RWPE1 (cell line): ENCODE results near the gene THBD.
"Not testable (repeated sequence)": the region's sequence is repeated elsewhere in the genome, so short reads cannot be mapped to it uniquely, and the experiment has no call there.

Source experiments
- CTCF ChIA-PET: fragments of 350-600 bp; sonication (Branson Sonifier 250); formaldehyde crosslinking; extraction: SDS; loops from one replicate; lab custom pipeline; 2021; lab: Yijun Ruan, JAX
- POLR2A ChIA-PET: fragments of 400-600 bp; formaldehyde crosslinking; extraction: SDS; loops from one replicate; lab custom pipeline; 2020; ENCODE audit warnings: antibody characterized with exemption; ENCODE audit not compliant: low non-redundant PET; lab: Yijun Ruan, JAX
- DNase-seq: peaks from one replicate; pipeline ENCODE4 v3.0.0; 2012; ENCODE audit warnings: low spot score
- H3K27ac ChIP-seq: fragments of 450-650 bp; 2 replicates; pipeline ENCODE4 v1.5.1; 2017
- TF ChIP-seq, protein P1 (sequence below): fragments of 450-650 bp; conservative IDR thresholded peaks from 2 replicates; pipeline ENCODE4 v1.5.1; 2017; ENCODE audit warnings: low read depth, mild to moderate bottlenecking

Gene THBD

DNA sequence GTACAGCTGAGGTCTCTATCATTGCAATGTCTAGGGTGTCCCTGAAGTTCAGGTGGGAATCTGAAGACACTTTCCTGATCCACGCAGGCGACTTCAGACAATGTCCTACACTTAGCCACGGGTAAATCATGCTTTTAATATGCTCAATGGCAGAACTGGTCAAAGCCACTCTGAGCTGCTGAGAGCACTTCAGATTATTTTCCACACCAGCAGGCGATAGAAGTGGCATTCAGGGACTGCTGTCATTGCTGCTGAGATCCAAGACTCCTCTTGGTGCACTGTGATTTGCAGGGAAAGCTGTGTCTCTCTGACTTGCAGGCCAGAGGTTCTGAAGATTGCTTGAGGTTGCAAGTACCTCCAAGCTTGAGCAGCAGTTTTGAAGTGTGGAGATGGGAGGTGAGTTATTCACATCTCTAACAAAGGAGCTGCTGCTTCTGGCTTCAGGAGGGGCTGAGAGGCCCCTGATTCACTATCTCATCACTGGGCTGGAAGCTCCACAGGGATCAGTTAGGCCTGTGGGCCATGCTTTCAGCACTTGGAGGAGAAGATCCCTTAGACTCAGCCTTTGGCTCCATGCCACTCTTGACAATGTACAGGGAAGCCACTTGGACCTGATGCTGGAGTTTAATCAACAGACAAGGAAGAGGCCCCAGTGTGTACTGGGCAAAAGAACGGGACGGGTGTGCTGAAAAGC is 17.3 kb downstream of the THBD start:
- no peak for DNase-seq
- TF ChIP-seq, protein P1, sequence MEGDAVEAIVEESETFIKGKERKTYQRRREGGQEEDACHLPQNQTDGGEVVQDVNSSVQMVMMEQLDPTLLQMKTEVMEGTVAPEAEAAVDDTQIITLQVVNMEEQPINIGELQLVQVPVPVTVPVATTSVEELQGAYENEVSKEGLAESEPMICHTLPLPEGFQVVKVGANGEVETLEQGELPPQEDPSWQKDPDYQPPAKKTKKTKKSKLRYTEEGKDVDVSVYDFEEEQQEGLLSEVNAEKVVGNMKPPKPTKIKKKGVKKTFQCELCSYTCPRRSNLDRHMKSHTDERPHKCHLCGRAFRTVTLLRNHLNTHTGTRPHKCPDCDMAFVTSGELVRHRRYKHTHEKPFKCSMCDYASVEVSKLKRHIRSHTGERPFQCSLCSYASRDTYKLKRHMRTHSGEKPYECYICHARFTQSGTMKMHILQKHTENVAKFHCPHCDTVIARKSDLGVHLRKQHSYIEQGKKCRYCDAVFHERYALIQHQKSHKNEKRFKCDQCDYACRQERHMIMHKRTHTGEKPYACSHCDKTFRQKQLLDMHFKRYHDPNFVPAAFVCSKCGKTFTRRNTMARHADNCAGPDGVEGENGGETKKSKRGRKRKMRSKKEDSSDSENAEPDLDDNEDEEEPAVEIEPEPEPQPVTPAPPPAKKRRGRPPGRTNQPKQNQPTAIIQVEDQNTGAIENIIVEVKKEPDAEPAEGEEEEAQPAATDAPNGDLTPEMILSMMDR = no peak
- ChIA-PET POLR2A (no interaction called here), CTCF (no interaction called here)
- H3K27ac ChIP-seq = no peak overlapping the region

DNA sequence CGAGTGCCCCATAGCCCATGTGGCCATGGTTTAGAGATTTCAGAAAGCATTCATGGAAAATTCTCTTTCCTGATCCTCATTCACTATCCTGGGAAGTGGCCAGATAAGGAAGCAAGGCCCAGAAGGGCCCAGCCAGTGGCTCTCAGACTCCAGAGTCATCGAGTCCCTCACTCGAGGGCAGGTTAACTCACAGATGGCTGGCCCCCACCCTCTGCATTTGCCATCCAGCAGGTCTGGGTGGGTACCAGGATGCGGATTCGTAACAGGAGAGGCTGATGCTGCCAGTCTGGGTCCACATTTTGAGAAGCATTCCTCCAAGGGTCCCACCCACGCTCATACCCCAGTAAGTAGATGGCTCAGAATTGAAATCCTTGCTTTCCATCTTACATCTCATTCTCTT is 18.1 kb downstream of the THBD start:
- POLR2A ChIA-PET = no interaction called here

DNA sequence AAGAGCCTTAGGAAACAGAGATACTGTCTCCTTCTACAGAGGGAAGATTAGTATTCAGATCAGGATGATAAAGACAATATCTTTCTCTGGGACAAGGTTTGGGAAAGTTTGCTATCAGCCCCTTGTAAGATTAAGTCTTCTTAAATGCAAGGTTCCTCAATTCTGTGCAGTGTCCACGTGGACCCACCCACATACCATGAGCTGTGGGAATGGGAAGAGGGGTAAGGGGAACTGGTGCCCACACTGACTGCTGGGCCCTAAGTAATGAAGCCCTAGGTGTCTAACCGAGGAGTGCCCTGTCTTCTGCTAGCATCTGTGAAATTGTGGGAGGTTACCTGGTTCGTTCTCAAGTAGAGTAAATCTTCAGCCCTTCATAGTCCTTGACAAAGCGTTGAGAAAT is 20.1 kb downstream of the THBD start:
- ChIA-PET CTCF (no interaction called here), POLR2A (no interaction called here)
- TF ChIP-seq, protein P1 = no peak
- DNase-seq = no peak
- H3K27ac ChIP-seq = no peak overlapping the region

More for the DNA sequence above, 18.1 kb downstream of the THBD start:
- no peak for DNase-seq
- H3K27ac ChIP-seq = no peak overlapping the region
- CTCF ChIA-PET = no interaction called here
- TF ChIP-seq, protein P1 = no peak

DNA sequence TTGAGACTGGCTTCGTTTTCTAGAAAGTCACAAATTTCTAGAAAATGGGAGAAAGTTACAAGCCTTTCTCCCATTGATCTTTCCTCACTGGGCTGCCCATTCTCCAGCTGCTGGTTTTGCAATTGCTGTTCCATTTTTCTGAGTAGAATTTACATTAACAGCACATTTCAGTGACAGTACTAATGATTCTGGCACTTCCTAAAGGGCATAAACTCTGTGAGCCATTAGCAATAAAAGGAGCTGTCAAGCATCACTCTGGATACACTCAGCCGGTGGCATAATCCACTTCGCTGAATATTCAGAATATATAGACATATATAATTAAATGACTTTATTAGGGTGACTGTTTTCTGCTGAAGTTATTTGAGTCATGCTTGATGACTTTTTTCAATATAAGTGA is 21.1 kb downstream of the THBD start:
- no peak for DNase-seq
- ChIA-PET POLR2A (no interaction called here), CTCF (interaction anchor here (0.7 kb wide), 1 partner anchor 53 kb away, joined by 3 read pairs; no protein-coding TSS in a partner anchor)
- TF ChIP-seq, protein P1 = no peak
- no peak overlapping the region for H3K27ac ChIP-seq

DNA sequence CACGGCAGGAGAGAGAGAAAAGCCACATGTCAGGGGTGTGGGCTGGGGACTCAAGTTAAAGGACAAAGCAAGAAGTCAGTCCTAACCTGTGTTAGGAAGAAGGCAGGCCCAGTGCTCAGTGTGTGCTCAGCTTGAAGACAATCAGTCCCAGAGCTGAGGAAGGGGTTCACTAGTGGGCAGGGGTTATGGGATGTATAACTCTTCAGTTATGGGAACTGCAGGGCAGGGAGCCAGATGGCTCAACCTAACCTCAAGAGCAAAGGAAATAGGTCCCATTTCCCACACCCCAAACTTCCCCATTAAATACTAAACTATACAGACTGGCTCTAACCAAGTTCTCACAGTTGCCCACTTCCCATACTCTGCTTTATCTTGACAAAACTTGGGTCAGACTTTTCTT is 21.8 kb downstream of the THBD start:
- no peak overlapping the region for H3K27ac ChIP-seq
- TF ChIP-seq, protein P1 = no peak
- POLR2A ChIA-PET = no interaction called here
- CTCF ChIA-PET = interaction anchor here (0.7 kb wide), 1 partner anchor 970 kb away, joined by 5 read pairs; no protein-coding TSS in a partner anchor
- DNase-seq = no peak

DNA sequence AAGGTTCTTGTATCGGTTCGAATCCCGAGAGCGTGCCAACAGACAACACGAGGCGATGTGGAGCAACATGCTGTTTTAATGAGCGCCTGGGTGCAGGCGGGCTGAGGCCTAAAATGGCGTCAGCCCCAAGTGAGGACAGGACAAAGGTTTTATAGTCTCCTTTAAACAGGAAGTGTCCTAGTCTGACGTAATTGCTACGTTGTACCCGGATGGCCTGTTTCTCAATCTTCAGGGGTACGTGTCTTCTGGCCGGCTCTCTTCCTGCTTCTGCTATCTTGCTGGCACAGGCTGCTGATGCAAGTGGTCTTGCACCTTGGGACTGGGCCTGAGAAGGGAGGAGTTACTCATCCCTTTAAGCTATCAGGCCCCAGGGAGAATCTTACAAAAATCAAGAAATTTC is 24.0 kb downstream of the THBD start:
- POLR2A ChIA-PET, H3K27ac ChIP-seq, DNase-seq, CTCF ChIA-PET: not testable (repeated sequence)

DNA sequence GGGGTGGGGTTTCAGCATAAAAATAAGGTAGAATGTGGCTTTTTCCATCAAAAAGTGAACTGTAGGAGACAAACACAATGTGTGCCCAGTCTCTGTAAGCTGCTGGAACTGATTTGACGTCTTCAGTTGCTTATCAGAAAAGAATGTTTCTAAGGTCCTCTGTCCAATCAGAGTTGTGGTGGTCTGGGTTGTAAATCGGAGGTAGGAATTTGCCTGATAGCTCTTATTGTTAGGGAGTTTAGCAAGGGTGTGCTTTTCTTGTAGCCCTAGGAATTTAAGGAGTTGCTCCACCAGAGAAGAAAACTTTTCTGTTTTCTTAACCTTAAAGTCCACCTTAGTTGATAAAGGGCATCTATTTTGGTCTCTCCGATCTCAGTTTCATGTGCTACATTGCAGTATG is 24.8 kb downstream of the THBD start:
- ChIA-PET CTCF (no interaction called here), POLR2A (no interaction called here)
- H3K27ac ChIP-seq = no peak overlapping the region
- DNase-seq = no peak
- TF ChIP-seq, protein P1 = no peak
